ENCODE measurements around the gene RFT1. TPM values are rescaled to one million over a fixed set of nuclear protein-coding genes. Genes with fewer than 3 reads are reported as not detected.

RFT1 gene
- total and polyA plus RNA-seq, 2 of the 13 experiments (the other 11 are each of a cell fraction or from before 2014, with no cell fraction given) = 23.2 to 37.0 TPM

DNA sequence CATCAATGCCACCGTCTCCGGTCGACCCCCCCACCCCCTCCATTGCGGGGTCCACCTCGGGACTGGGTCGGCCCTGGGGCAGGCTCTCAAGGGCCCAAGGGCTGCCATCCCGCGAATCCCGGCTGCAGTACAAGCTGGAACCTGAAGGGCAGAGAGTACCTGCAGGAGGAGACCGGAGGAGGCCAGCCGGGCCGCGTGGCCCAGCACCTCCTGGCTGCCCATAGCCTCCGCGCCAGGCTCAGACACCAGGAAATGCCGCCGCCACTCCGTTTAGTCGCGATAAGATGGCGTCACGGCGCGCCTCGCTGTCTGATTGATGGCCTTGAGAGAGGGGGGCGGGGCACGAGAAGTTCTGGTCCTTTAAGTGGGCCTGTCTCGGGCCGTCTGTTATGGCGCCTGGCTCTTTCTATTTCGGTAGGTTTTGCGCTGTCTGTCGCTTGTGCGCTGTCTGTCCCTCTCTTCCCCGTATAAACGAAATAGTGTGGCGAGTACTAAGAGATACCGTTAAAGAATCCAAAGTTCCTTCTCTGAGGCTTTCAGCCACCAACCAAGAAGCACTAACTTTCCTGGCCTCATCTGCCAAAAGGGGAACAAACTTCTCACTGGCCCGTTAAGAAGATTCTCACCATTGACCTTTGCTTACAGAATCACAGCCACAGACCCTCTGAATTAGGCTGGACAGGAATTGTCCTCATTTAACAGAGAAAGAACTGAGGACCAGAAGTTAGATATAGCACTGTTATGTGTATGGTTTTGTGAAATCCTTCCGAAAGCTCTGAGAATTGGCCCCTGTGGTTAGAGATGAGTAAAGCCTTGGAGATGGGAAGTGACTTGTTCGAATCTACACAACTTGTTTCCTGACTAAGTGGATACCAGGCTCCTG lies at the start of gene RFT1 (continued):
- TF ChIP-seq HNF1B (CRISPR knock-in tag; IDR thresholded peaks at IDR 0.05) = no peak
- TF ChIP-seq RFXAP (CRISPR knock-in tag; IDR thresholded peaks at IDR 0.05; ENCODE audit: borderline replicate concordance) = no peak; the same call in 1 of the 2 replicates
- TF ChIP-seq JARID2 (CRISPR knock-in tag; IDR thresholded peaks at IDR 0.05; ENCODE audit: insufficient replicate concordance) = no peak
- TF ChIP-seq TP53 (CRISPR knock-in tag; conservative IDR thresholded peaks at IDR 0.05) = no peak
- no peak for TF ChIP-seq ZNF777 (CRISPR knock-in tag; IDR thresholded peaks at IDR 0.05)
- no peak for TF ChIP-seq FOXM1 (CRISPR knock-in tag; IDR thresholded peaks at IDR 0.05)
- 0 out of 2 replicates have a peak, but pooled peaks have one; percentile 12 for TF ChIP-seq RXRB (CRISPR knock-in tag; IDR thresholded peaks at IDR 0.05; ENCODE audit: borderline replicate concordance)
- TF ChIP-seq, protein P1, sequence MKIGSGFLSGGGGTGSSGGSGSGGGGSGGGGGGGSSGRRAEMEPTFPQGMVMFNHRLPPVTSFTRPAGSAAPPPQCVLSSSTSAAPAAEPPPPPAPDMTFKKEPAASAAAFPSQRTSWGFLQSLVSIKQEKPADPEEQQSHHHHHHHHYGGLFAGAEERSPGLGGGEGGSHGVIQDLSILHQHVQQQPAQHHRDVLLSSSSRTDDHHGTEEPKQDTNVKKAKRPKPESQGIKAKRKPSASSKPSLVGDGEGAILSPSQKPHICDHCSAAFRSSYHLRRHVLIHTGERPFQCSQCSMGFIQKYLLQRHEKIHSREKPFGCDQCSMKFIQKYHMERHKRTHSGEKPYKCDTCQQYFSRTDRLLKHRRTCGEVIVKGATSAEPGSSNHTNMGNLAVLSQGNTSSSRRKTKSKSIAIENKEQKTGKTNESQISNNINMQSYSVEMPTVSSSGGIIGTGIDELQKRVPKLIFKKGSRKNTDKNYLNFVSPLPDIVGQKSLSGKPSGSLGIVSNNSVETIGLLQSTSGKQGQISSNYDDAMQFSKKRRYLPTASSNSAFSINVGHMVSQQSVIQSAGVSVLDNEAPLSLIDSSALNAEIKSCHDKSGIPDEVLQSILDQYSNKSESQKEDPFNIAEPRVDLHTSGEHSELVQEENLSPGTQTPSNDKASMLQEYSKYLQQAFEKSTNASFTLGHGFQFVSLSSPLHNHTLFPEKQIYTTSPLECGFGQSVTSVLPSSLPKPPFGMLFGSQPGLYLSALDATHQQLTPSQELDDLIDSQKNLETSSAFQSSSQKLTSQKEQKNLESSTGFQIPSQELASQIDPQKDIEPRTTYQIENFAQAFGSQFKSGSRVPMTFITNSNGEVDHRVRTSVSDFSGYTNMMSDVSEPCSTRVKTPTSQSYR (CRISPR knock-in tag; IDR thresholded peaks at IDR 0.05; ENCODE audit: borderline replicate concordance) = peak; percentile 93
- TF ChIP-seq, protein P2, sequence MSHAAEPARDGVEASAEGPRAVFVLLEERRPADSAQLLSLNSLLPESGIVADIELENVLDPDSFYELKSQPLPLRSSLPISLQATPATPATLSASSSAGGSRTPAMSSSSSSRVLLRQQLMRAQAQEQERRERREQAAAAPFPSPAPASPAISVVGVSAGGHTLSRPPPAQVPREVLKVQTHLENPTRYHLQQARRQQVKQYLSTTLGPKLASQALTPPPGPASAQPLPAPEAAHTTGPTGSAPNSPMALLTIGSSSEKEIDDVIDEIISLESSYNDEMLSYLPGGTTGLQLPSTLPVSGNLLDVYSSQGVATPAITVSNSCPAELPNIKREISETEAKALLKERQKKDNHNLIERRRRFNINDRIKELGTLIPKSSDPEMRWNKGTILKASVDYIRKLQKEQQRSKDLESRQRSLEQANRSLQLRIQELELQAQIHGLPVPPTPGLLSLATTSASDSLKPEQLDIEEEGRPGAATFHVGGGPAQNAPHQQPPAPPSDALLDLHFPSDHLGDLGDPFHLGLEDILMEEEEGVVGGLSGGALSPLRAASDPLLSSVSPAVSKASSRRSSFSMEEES (CRISPR knock-in tag; IDR thresholded peaks at IDR 0.05) = 0 out of 2 replicates have a peak, but pooled peaks have one; percentile 20
- TF ChIP-seq ZSCAN29 (CRISPR knock-in tag; conservative IDR thresholded peaks at IDR 0.05) = peak; percentile 82; the same call in 1 of the 2 replicates
- TF ChIP-seq ZFX (CRISPR knock-in tag; IDR thresholded peaks at IDR 0.05; ENCODE audit: low read depth) = peak; percentile 96
- no peak for TF ChIP-seq TERF1 (CRISPR knock-in tag; IDR thresholded peaks at IDR 0.05)
- TF ChIP-seq DNMT1 (CRISPR knock-in tag; IDR thresholded peaks at IDR 0.05) = no peak
- TF ChIP-seq, protein P3, sequence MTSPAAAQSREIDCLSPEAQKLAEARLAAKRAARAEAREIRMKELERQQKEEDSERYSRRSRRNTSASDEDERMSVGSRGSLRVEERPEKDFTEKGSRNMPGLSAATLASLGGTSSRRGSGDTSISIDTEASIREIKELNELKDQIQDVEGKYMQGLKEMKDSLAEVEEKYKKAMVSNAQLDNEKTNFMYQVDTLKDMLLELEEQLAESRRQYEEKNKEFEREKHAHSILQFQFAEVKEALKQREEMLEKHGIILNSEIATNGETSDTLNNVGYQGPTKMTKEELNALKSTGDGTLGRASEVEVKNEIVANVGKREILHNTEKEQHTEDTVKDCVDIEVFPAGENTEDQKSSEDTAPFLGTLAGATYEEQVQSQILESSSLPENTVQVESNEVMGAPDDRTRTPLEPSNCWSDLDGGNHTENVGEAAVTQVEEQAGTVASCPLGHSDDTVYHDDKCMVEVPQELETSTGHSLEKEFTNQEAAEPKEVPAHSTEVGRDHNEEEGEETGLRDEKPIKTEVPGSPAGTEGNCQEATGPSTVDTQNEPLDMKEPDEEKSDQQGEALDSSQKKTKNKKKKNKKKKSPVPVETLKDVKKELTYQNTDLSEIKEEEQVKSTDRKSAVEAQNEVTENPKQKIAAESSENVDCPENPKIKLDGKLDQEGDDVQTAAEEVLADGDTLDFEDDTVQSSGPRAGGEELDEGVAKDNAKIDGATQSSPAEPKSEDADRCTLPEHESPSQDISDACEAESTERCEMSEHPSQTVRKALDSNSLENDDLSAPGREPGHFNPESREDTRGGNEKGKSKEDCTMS (CRISPR knock-in tag; conservative IDR thresholded peaks at IDR 0.05) = 0 out of 2 replicates have a peak, but pooled peaks have one; percentile 14
- no peak for TF ChIP-seq GTF2F1 (IDR thresholded peaks at IDR 0.05; ENCODE audit: low read length)
- TF ChIP-seq ZBTB38 (CRISPR knock-in tag; IDR thresholded peaks at IDR 0.05) = peak; percentile 43; the same call in 1 of the 2 replicates
- no peak for TF ChIP-seq ZNF382 (CRISPR knock-in tag; IDR thresholded peaks at IDR 0.05; ENCODE audit: borderline replicate concordance)
